ENCODE measurements around the gene SELENOV.

SELENOV gene

GRCh38 chr19:39568604-39569003 is 53.7 kb downstream of the SELENOV start:
- no peak for DNase-seq

Data from stimulated activated naive CD4-positive, alpha-beta T cell treated with Interleukin-2 at 50 U/mL for 16 hours (primary cell).